ENCODE results near the gene RNASEH2C. TPM values are rescaled to one million over a fixed set of nuclear protein-coding genes. Genes with fewer than 3 reads are reported as not detected.
A peak's percentile ranks its signal among the peaks of the same experiment; 100 is the strongest.

Gene RNASEH2C
- total and polyA plus RNA-seq, 4 donors: 21.8 to 97.7 (median 75.4) TPM

DNA sequence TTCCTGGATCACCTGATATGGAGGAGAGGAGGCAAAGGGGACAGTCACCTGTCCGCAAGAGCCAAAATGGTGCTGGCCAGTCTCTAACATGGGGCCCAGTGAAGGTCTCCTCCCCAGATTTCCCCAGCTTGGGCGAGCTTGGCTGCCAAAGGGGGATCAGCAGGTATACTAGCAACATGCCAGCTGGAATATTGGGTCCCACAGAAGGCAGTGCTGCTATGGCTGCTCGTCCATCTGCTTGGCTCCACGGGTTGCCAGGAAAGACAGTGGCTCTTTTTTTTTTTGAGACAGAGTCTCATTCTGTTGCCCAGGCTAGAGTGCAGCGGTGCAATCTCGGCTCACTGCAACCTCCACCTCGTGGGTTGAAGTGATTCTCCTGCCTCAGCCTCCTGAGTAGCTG is 21.3 kb downstream of the RNASEH2C start:
- Histone ChIP-seq H3K27me3 (ENCODE audit: control insufficient read depth in 3 of 3, insufficient read depth in 3 of 3, low read length in 2 of 3) (peaks cover 0 to 2% (median 0%) of the 10 kb centered on the region in 3 donors), H3K4me1 (ENCODE audit: control insufficient read depth in 5 of 5, insufficient read depth in 5 of 5, low read length in 5 of 5) (no peaks in the 10 kb centered on the region), H3K9ac (ENCODE audit: insufficient read depth in 1 of 2, low read length in 2 of 2) (no peak overlapping the region), H3K4me3 (no peak overlapping the region), H3K36me3 (ENCODE audit: control insufficient read depth in 4 of 4, insufficient read depth in 4 of 4, low read length in 4 of 4) (no peaks in the 10 kb centered on the region), H3K27ac (ENCODE audit: low read depth in 1 of 2, low read length in 1 of 2) (no peak overlapping the region), H3K9me3 (ENCODE audit: control insufficient read depth in 4 of 4, insufficient read depth in 3 of 4, low read length in 3 of 4) (no peaks in the 10 kb centered on the region)
- TF ChIP-seq, protein P1, sequence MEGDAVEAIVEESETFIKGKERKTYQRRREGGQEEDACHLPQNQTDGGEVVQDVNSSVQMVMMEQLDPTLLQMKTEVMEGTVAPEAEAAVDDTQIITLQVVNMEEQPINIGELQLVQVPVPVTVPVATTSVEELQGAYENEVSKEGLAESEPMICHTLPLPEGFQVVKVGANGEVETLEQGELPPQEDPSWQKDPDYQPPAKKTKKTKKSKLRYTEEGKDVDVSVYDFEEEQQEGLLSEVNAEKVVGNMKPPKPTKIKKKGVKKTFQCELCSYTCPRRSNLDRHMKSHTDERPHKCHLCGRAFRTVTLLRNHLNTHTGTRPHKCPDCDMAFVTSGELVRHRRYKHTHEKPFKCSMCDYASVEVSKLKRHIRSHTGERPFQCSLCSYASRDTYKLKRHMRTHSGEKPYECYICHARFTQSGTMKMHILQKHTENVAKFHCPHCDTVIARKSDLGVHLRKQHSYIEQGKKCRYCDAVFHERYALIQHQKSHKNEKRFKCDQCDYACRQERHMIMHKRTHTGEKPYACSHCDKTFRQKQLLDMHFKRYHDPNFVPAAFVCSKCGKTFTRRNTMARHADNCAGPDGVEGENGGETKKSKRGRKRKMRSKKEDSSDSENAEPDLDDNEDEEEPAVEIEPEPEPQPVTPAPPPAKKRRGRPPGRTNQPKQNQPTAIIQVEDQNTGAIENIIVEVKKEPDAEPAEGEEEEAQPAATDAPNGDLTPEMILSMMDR (IDR thresholded peaks at IDR 0.05; ENCODE audit: control extremely low read depth, extremely low read depth): no peak
- WGBS, 2 donors: 86 to 89% methylated on average over 7 of the region's 7 CpGs
- ATAC-seq (ENCODE audit: insufficient read depth, low FRiP score) (no peak), DNase-seq (no peak)

DNA sequence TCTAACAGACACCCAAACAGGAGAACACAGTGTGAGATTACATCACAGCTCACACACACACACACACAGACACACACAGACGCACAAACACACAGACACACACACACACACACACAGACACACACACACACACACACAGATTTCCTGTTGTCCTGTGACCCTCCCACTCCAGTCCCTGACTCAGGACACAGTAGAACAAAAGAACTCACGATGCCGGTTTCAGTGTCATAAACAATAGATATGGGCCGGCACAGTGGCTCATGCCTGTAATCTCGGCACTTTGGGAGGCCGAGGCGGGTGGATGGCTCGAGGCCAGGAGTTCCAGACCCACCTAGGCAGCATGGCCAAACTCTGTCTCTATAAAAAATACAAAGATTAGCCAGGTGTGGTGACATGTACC is 22.4 kb downstream of the RNASEH2C start:
- Histone ChIP-seq H3K36me3 (ENCODE audit: control insufficient read depth in 4 of 4, insufficient read depth in 4 of 4, low read length in 4 of 4) (no peaks in the 10 kb centered on the region), H3K27me3 (ENCODE audit: control insufficient read depth in 3 of 3, insufficient read depth in 3 of 3, low read length in 2 of 3) (peaks cover 0 to 2% (median 0%) of the 10 kb centered on the region in 3 donors), H3K27ac (ENCODE audit: low read depth in 1 of 2, low read length in 1 of 2) (no peak overlapping the region), H3K9me3 (ENCODE audit: control insufficient read depth in 4 of 4, insufficient read depth in 3 of 4, low read length in 3 of 4) (no peaks in the 10 kb centered on the region), H3K4me3 (no peak overlapping the region), H3K9ac (ENCODE audit: insufficient read depth in 1 of 2, low read length in 2 of 2) (no peak overlapping the region), H3K4me1 (ENCODE audit: control insufficient read depth in 5 of 5, insufficient read depth in 5 of 5, low read length in 5 of 5) (no peaks in the 10 kb centered on the region)
- ATAC-seq (ENCODE audit: insufficient read depth, low FRiP score) (no peak), DNase-seq (peak in 2 of 3 donors; percentile 12 to 53)
- 53 to 70% methylated on average over 8 of the region's 8 CpGs for WGBS, 2 donors
- TF ChIP-seq, protein P1 (IDR thresholded peaks at IDR 0.05; ENCODE audit: control extremely low read depth, extremely low read depth): no peak

DNA sequence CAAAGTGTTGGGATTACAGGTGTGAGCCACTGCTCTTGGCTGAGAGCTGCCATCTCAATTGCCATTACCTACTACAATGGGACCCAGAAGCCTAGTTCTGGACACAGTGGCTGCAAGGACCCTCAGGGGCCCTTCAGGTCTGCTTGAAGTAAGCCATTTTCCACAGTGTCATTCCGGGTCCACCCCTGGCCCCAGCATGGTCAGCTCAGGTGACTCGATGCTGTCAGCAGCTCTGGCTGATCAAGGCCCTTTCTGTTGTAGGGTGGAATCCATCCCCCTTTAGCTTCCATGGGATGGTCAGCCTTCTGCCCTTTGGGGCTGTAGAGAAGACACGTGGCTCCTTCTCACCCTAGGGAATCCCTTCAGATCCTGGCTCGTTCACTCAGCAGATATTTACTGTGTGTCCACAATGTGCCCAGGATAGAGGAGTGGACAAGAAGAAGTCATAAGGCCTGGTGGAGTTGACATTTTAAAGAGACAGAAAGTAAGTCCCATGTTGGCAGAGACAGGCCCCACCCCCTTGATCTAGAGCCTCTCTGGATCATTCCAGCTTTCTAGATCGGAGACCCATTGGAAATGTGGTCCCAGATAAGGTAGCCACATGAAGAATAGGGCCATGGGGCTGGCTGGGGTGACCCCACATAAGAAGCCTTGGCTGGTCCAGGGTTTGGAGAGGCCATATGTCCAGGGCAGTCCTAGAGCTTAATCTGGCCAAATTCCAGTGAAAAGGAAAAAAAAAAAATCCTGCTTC is 23.6 kb downstream of the RNASEH2C start:
- H3K9me3 ChIP-seq (ENCODE audit: control insufficient read depth in 4 of 4, insufficient read depth in 3 of 4, low read length in 3 of 4): no peaks in the 10 kb centered on the region
- TF ChIP-seq, protein P1 (IDR thresholded peaks at IDR 0.05; ENCODE audit: control extremely low read depth, extremely low read depth): no peak
- 84 to 97% methylated on average over 5 of the region's 5 CpGs for WGBS, 2 donors
- no peak overlapping the region for H3K27ac ChIP-seq (ENCODE audit: low read depth in 1 of 2, low read length in 1 of 2)
- H3K9ac ChIP-seq (ENCODE audit: insufficient read depth in 1 of 2, low read length in 2 of 2): no peak overlapping the region
- no peaks in the 10 kb centered on the region for H3K27me3 ChIP-seq (ENCODE audit: control insufficient read depth in 3 of 3, insufficient read depth in 3 of 3, low read length in 2 of 3)
- no peak overlapping the region for H3K4me3 ChIP-seq
- ATAC-seq (ENCODE audit: insufficient read depth, low FRiP score) (no peak), DNase-seq (no peak)
- no peaks in the 10 kb centered on the region for H3K36me3 ChIP-seq (ENCODE audit: control insufficient read depth in 4 of 4, insufficient read depth in 4 of 4, low read length in 4 of 4)
- no peaks in the 10 kb centered on the region for H3K4me1 ChIP-seq (ENCODE audit: control insufficient read depth in 5 of 5, insufficient read depth in 5 of 5, low read length in 5 of 5)
